ENCODE data around the gene NBDY.

The NBDY gene

GRCh38 chrX:56784666-56785065, 55.6 kb downstream of the NBDY start:
- FAIRE-seq: no peak
- DNase-seq (ENCODE audit: insufficient read length, low spot score): no peak

- FAIRE-seq: no peak
- DNase-seq (ENCODE audit: insufficient read length, low spot score): no peak
Observed at GRCh38 chrX:56785442-56785841, 56.4 kb downstream of the NBDY start.

GRCh38 chrX:56786889-56787733, 58.1 kb downstream of the NBDY start:
- DNase-seq (ENCODE audit: insufficient read length, low spot score): no peak
- no peak for FAIRE-seq

- no peak for FAIRE-seq
- no peak for DNase-seq (ENCODE audit: insufficient read length, low spot score)
Observed at GRCh38 chrX:56787734-56788152, 58.7 kb downstream of the NBDY start.

GRCh38 chrX:56788229-56788628, 59.2 kb downstream of the NBDY start:
- FAIRE-seq (no peak), DNase-seq (ENCODE audit: insufficient read length, low spot score) (no peak)

GRCh38 chrX:56788717-56789122, 59.7 kb downstream of the NBDY start:
- FAIRE-seq (peak; percentile 80), DNase-seq (ENCODE audit: insufficient read length, low spot score) (no peak)

GRCh38 chrX:56789518-56790070, 60.6 kb downstream of the NBDY start:
- DNase-seq (ENCODE audit: insufficient read length, low spot score) (no peak), FAIRE-seq (no peak)

- DNase-seq (ENCODE audit: insufficient read length, low spot score) (no peak), FAIRE-seq (no peak)
Observed at GRCh38 chrX:56790778-56791177, 61.7 kb downstream of the NBDY start.

- FAIRE-seq: no peak
- no peak for DNase-seq (ENCODE audit: insufficient read length, low spot score)
Observed at GRCh38 chrX:56791456-56791855, 62.4 kb downstream of the NBDY start.

- FAIRE-seq (peak; percentile 31), DNase-seq (ENCODE audit: insufficient read length, low spot score) (no peak)
Observed at GRCh38 chrX:56792270-56793111, 63.4 kb downstream of the NBDY start.

GRCh38 chrX:56793112-56793430, 64.0 kb downstream of the NBDY start:
- DNase-seq (ENCODE audit: insufficient read length, low spot score) (no peak), FAIRE-seq (no peak)

- FAIRE-seq (no peak), DNase-seq (ENCODE audit: insufficient read length, low spot score) (no peak)
Observed at GRCh38 chrX:56793521-56794320, 64.7 kb downstream of the NBDY start.

- no peak for FAIRE-seq
- no peak for DNase-seq (ENCODE audit: insufficient read length, low spot score)
Observed at GRCh38 chrX:56794404-56795230, 65.6 kb downstream of the NBDY start.

- FAIRE-seq (no peak), DNase-seq (ENCODE audit: insufficient read length, low spot score) (no peak)
Observed at GRCh38 chrX:56795309-56795868, 66.3 kb downstream of the NBDY start.

GRCh38 chrX:56796641-56797395, 67.8 kb downstream of the NBDY start:
- FAIRE-seq: no peak
- DNase-seq (ENCODE audit: insufficient read length, low spot score): no peak

- DNase-seq (ENCODE audit: insufficient read length, low spot score) (no peak), FAIRE-seq (no peak)
Observed at GRCh38 chrX:56797574-56798338, 68.7 kb downstream of the NBDY start.

GRCh38 chrX:56798339-56798711, 69.3 kb downstream of the NBDY start:
- FAIRE-seq (no peak), DNase-seq (ENCODE audit: insufficient read length, low spot score) (no peak)

All from GM19239 (cell line).